Measurements from ENCODE around the gene SDHAF1. TPM values are rescaled to one million over a fixed set of nuclear protein-coding genes. Genes with fewer than 3 reads are reported as not detected.
"Not testable (repeated sequence)": the region's sequence is repeated elsewhere in the genome, so short reads cannot be mapped to it uniquely, and the experiment has no call there.

SDHAF1 gene
- total RNA-seq, 1 experiment from 2014 or later = 41.9 TPM

GRCh38 chr19:35977446-35978222 is 17.4 kb upstream of the SDHAF1 start:
- no peaks in the 10 kb centered on the region for H3K36me3 ChIP-seq (replicated peaks; ENCODE audit: control insufficient read depth, insufficient read depth, low read length)
- H3K4me3 ChIP-seq (ENCODE audit: insufficient read depth, low read depth, low read length) = no peak overlapping the region
- peak; percentile 94 for DNase-seq
- no peaks in the 10 kb centered on the region; the same call in 1 of the 2 replicates for H3K27me3 ChIP-seq (ENCODE audit: control insufficient read depth, insufficient read depth, low read length)

- Histone ChIP-seq H3K36me3 (replicated peaks; ENCODE audit: control insufficient read depth, insufficient read depth, low read length) (no peaks in the 10 kb centered on the region), H3K4me3 (ENCODE audit: insufficient read depth, low read depth, low read length) (no peak overlapping the region), H3K27me3 (ENCODE audit: control insufficient read depth, insufficient read depth, low read length) (no peaks in the 10 kb centered on the region; the same call in 1 of the 2 replicates)
- no peak for DNase-seq
Measured at GRCh38 chr19:35978271-35978670, 16.7 kb upstream of the SDHAF1 start.

DNA sequence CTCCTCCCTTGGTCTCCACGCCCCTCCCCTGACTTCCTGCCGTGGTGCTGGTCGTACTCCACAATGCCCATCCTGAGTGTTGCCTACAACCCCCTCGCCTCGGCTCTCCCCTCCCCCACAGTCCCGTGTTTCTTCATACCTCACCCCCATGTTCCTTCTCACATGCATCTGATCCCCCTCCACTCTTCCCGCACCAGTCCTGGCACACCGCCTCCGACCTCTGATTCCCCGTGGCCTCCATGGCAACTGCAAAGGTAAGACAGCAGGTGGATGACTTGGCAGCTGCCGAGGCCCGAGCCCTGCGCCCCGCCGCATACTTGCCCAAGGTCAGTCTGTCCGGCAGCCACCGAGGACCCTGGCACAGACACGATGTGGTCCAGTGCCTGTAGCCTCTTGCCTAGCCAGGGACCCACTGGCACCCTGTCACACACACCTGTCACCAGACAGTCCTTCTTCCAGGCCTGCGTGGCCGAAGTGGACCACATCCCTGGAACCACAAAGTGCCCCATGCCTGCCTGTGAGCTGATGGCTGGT is 16.1 kb upstream of the SDHAF1 start:
- DNase-seq = no peak
- Histone ChIP-seq H3K27me3 (ENCODE audit: control insufficient read depth, insufficient read depth, low read length) (no peaks in the 10 kb centered on the region; the same call in 1 of the 2 replicates), H3K4me3 (ENCODE audit: insufficient read depth, low read depth, low read length) (no peak overlapping the region)

GRCh38 chr19:35980997-35981396 is 14.0 kb upstream of the SDHAF1 start:
- H3K4me3 ChIP-seq (ENCODE audit: insufficient read depth, low read depth, low read length); DNase-seq; H3K27me3 ChIP-seq (ENCODE audit: control insufficient read depth, insufficient read depth, low read length); H3K36me3 ChIP-seq (replicated peaks; ENCODE audit: control insufficient read depth, insufficient read depth, low read length): not testable (repeated sequence)

More for the DNA sequence above, 16.1 kb upstream of the SDHAF1 start:
- no peaks in the 10 kb centered on the region for H3K36me3 ChIP-seq (replicated peaks; ENCODE audit: control insufficient read depth, insufficient read depth, low read length)

DNA sequence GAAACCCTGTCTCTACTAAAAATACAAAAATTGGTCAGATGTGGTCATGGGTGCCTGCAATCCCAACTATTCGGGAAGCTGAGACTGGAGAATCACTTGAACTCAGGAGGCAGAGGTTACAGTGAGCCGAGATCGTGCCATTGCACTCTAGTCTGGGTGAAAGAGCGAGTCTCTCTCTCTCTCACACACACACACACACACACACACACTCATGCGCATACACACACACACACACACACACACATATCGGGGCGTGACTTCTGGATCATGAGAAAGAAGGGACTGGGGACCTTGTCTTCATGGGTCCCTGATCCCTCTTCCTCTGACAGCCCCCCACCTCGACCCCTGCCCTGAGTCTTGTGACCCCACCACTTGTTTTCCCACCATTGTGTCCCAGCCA is 11.8 kb upstream of the SDHAF1 start:
- Histone ChIP-seq H3K27me3 (ENCODE audit: control insufficient read depth, insufficient read depth, low read length) (peaks cover 7% of the 10 kb centered on the region), H3K4me3 (ENCODE audit: insufficient read depth, low read depth, low read length) (no peak overlapping the region)
- no peak for DNase-seq

GRCh38 chr19:35986111-35986510 is 8.9 kb upstream of the SDHAF1 start:
- Histone ChIP-seq H3K36me3 (replicated peaks; ENCODE audit: control insufficient read depth, insufficient read depth, low read length) (no peaks in the 10 kb centered on the region), H3K27me3 (ENCODE audit: control insufficient read depth, insufficient read depth, low read length) (peaks cover 9% of the 10 kb centered on the region), H3K4me3 (ENCODE audit: insufficient read depth, low read depth, low read length) (no peak overlapping the region)
- no peak for DNase-seq

More for the DNA sequence above, 11.8 kb upstream of the SDHAF1 start:
- H3K36me3 ChIP-seq (replicated peaks; ENCODE audit: control insufficient read depth, insufficient read depth, low read length) = no peaks in the 10 kb centered on the region

- Histone ChIP-seq H3K36me3 (replicated peaks; ENCODE audit: control insufficient read depth, insufficient read depth, low read length) (no peaks in the 10 kb centered on the region), H3K4me3 (ENCODE audit: insufficient read depth, low read depth, low read length) (peak overlapping the region; percentile 39), H3K27me3 (ENCODE audit: control insufficient read depth, insufficient read depth, low read length) (peaks cover 9% of the 10 kb centered on the region)
- DNase-seq = peak; percentile 90
Measured at GRCh38 chr19:35986664-35987570, 8.1 kb upstream of the SDHAF1 start.

GRCh38 chr19:35987571-35987896 is 7.5 kb upstream of the SDHAF1 start:
- no peaks in the 10 kb centered on the region for H3K36me3 ChIP-seq (replicated peaks; ENCODE audit: control insufficient read depth, insufficient read depth, low read length)
- DNase-seq = no peak
- peak overlapping the region; percentile 39 for H3K4me3 ChIP-seq (ENCODE audit: insufficient read depth, low read depth, low read length)
- peaks cover 9% of the 10 kb centered on the region for H3K27me3 ChIP-seq (ENCODE audit: control insufficient read depth, insufficient read depth, low read length)

GRCh38 chr19:35988824-35989223 is 6.2 kb upstream of the SDHAF1 start:
- DNase-seq = no peak
- no peak overlapping the region for H3K4me3 ChIP-seq (ENCODE audit: insufficient read depth, low read depth, low read length)
- H3K36me3 ChIP-seq (replicated peaks; ENCODE audit: control insufficient read depth, insufficient read depth, low read length) = no peaks in the 10 kb centered on the region
- H3K27me3 ChIP-seq (ENCODE audit: control insufficient read depth, insufficient read depth, low read length) = peaks cover 9% of the 10 kb centered on the region

DNA sequence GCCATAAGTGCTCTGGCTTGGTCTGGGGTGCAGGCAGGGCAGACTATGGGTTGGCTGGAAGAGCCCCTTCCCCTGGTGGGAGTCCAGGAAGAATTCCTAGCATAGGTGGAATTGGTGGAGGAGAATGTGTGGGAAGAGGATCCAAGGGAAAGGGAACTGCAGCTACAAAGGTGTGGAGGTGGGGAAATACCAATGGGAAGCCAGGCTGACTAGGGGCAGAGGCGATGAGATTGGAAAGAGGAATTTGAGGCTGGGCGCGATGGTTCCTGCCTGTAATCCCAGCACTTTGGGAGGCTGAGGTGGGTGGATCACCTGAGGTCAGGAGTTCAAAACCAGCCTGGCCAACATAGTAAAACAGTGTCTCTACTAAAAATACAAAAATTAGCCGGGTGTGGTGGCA is 4.8 kb upstream of the SDHAF1 start:
- H3K27me3 ChIP-seq (ENCODE audit: control insufficient read depth, insufficient read depth, low read length) = peaks cover 9% of the 10 kb centered on the region
- H3K36me3 ChIP-seq (replicated peaks; ENCODE audit: control insufficient read depth, insufficient read depth, low read length) = no peaks in the 10 kb centered on the region
- DNase-seq = no peak
- no peak overlapping the region for H3K4me3 ChIP-seq (ENCODE audit: insufficient read depth, low read depth, low read length)

DNA sequence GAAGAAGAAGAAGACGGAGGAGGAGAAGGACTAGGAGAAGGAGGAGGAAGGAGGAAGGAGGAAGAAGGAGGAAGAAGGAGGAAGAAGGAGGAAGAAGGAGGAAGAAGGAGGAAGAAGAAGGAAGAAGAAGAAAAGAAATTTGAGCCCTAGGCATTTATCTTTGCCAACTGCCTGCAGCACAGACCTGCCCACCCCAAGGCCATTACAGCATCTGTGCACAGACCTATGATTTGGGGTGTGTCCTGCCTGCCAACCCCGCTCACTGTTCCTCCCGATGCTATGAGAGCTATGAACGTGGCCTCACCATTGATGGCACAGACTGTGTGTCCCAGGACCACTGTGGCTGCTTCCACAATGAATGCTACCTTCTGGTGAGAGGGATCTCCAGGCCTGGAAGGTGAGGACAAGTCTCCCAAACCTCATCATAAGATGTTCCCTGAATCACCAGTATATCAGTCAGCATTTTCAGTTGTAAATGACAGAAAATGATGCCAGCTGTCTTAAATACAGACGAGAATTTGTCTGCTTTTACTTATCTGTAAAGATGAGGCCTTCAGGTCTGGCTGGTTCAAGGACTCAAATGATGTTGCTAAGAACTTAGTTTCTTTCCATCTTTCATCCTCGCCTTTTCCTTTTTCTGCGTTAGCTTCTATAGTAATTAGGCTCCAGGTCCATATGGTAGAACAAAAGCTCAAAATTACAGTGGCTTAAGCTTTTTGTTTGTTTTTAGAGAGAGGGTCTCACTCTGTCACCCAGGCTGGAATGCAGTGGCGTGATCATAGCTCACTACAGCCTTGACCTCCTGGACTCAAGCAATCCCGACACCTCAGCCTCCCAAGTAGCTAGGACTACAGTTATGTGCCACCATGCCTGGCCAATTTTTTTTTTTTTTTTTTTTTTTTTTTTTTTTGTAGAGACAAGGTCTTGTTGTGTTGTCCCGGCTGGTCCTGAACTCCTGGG is 3.9 kb upstream of the SDHAF1 start:
- peaks cover 7% of the 10 kb centered on the region for H3K27me3 ChIP-seq (ENCODE audit: control insufficient read depth, insufficient read depth, low read length)
- no peaks in the 10 kb centered on the region for H3K36me3 ChIP-seq (replicated peaks; ENCODE audit: control insufficient read depth, insufficient read depth, low read length)
- no peak for DNase-seq
- H3K4me3 ChIP-seq (ENCODE audit: insufficient read depth, low read depth, low read length) = no peak overlapping the region

DNA sequence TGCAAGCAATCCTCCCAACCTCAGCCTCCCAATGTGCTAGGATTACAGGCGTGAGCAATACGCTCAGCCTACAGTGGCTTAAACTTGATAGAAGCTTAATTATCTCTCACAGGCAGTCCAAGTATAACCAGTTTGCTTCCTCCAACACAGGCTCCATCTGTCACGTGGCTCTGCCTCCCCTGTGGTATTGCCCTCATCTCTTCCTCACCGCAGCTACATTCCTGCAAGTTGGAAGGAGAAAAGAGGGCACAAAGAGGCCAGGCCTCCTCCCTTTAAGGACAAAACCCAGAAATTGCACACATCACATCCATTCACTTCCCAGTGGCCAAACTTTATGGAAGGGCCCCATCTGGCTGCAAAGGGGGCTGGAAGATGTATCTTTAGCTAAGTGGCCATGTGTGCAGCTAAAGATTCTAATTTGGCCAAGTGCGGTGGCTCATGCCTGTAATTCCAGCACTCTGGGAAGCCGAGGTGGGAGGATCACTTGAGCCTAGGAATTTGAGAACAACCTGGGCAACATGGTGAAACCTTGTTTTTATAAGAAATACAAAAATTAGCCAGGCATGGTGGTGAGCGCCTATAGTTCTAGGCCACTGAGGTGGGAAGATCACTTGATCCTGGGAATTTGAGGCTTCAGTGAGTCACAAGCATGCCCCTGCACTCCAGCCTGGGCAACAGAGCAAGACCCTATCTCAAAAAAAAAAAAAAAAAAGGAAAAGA is 3.1 kb upstream of the SDHAF1 start:
- DNase-seq = no peak
- no peaks in the 10 kb centered on the region for H3K36me3 ChIP-seq (replicated peaks; ENCODE audit: control insufficient read depth, insufficient read depth, low read length)
- no peak overlapping the region for H3K4me3 ChIP-seq (ENCODE audit: insufficient read depth, low read depth, low read length)
- peaks cover 2% of the 10 kb centered on the region; the same call in 1 of the 2 replicates for H3K27me3 ChIP-seq (ENCODE audit: control insufficient read depth, insufficient read depth, low read length)

- DNase-seq = no peak
- no peak overlapping the region for H3K4me3 ChIP-seq (ENCODE audit: insufficient read depth, low read depth, low read length)
- peaks cover 2% of the 10 kb centered on the region; the same call in 1 of the 2 replicates for H3K27me3 ChIP-seq (ENCODE audit: control insufficient read depth, insufficient read depth, low read length)
- H3K36me3 ChIP-seq (replicated peaks; ENCODE audit: control insufficient read depth, insufficient read depth, low read length) = no peaks in the 10 kb centered on the region
Measured at GRCh38 chr19:35992907-35993765, 1.9 kb upstream of the SDHAF1 start.

All from H7 (cell line).